ENCODE results near the gene UBR3.
"Not testable (repeated sequence)": the region's sequence is repeated elsewhere in the genome, so short reads cannot be mapped to it uniquely, and the experiment has no call there.

UBR3 gene

GRCh38 chr2:169827272-169828140 lies at the start of gene UBR3:
Gene UBR3 (plus strand): TSS chr2:169827454. CDS start chr2:169827508, 54 bp downstream.
- DNase-seq = peak; percentile 80 to 85

DNA sequence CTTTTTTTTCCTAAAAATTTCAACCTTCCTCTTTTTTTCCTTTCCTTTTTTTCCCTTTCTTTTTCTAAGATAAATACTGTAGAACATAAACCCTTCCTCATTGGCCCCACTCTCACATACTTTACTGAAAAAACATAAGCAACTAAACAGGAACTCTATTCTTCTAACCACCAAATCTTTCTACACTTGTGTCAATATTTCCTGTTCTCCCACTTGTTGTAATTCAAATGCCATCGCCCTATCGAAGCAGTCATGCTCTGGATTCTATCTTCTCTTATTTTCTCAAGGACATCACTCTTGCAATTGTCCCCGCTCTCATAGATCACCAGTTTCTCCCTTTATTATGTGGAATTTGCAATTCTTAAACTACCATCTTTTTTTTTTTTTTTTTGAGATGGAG lies 48.8 kb upstream of the UBR3 start:
- DNase-seq = no peak

DNA sequence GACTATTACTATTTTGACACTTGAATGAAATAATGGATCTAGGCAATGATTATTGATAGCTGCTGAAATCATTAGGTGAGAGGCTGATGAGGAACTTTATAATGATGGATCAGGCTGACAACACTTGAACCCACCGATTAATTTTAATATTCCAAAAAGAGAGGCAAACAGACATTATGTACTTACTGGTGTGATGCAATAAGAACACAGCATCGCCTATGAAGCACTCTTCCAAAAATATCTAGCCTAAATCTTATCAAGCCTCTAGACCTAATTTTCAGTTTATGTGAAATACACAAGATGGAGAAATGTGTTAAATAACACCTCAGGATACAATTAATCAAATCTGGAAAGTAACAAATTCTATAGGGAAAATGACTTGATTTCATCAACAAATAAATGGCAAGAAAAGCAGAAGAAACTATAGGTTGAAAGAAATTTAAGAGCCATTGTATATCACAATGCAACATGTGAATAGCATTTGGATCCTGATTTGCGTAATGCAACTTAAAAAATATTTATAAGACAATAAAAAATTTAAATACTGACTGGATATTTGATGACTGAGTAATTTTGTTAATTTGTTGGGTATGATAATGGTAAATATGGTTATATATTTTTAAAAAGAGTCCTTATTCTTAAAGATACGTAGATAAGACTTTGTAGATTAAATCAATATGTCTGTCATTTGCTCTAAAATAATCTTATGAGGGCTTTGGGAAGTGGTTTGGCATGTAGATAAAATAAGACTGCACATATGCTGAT lies 45.8 kb upstream of the UBR3 start:
- no peak for DNase-seq

- DNase-seq = no peak
These were observed 44.7 kb upstream of the UBR3 start for GRCh38 chr2:169782513-169782912.

DNA sequence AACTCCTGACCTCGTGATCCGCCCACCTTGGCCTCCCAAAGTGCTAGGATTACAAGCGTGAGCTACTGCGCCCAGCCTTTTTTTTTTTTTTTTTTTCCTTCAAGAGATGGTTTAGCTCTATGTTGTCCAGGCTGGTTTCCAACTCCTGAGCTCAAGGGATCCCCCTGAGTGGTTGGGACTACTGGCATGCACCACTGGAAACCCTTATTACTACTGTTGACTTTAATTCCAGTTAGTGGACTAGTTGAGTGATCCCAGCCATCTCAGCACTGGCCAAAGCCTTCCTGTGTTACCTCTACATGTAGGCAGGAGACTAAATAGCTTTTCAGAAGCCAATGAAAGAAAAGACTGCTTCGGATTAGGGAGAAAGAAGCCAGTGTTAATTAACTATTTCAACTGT lies 36.7 kb upstream of the UBR3 start:
- no peak for DNase-seq

GRCh38 chr2:169795181-169795580 lies 32.1 kb upstream of the UBR3 start:
- no peak for DNase-seq

DNA sequence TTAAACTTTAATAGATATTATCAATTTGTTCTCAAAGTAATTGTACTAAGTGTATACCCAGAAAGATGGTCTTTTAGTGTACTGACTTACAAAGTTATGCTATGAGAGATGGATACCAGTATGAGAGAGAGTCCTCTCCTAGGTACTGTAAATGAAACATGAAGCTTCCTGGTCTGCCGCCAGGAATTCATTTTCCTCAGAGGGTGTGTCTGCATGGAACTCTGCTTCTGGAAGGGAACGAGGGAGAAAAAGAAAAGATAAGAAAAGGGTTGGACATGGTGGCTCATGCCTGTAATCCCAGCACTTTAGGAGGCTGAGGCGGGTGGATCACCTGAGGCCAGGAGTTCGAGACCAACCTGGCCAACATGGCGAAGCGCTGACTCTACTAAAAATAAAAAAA lies 30.8 kb upstream of the UBR3 start:
- no peak for DNase-seq

DNA sequence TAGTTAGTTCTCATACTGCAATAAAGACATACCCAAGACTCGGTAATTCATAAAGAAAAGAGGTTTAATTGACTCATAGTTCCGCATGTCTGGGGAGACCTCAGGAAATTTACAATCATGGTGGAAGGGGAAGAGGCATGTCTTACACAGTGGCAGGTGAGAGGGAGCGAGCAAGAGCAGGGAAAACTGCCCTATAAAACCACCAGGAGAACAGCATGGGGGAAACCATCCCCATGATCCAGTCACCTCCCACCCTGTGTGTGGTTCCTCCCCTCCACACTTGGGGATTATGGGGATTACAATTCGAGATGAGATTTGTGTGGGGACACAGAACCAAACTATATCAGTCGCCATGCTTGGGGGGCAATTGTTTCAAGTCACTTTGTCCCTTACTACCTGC lies 29.7 kb upstream of the UBR3 start:
- DNase-seq = no peak

DNA sequence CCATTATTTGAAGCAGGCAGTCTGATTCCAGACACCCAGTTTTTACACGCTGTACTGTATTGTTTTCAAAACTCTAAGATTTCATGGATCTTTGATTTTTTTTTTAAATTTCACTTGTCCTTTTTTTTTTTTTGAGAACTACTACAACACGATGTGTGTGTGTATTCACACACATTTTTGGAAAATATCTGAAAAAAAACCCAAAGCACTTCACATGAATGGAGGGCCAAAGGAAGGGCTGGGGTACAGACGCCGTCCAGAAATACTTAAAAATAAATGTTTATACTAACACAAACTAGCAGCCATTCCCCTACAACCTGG lies 28.9 kb upstream of the UBR3 start:
- peak in 1 of 2 experiments; percentile 40 for DNase-seq

- DNase-seq = peak; percentile 81 to 83
These were observed 28.3 kb upstream of the UBR3 start, which contains the start of gene SSB for GRCh38 chr2:169798718-169799592. Gene SSB (plus strand): TSS chr2:169798871. CDS start chr2:169800961, 2,090 bp downstream.

GRCh38 chr2:169803480-169803879 lies 23.8 kb upstream of the UBR3 start:
- no peak for DNase-seq

DNA sequence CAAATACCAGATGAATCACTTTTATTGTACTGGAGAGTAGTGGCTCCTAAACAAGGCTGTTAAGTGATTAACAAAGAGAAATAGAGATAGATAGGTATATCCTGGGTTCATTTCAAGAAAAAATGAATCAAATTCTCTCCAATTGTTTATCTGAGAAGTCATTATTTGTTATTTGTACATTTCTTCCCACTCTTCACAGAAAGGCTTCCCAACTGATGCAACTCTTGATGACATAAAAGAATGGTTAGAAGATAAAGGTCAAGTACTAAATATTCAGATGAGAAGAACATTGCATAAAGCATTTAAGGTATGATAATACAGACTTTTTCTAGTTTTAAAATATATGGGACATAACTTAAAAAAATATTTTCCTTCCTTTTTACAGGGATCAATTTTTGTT lies 20.7 kb upstream of the UBR3 start:
- DNase-seq = no peak

DNA sequence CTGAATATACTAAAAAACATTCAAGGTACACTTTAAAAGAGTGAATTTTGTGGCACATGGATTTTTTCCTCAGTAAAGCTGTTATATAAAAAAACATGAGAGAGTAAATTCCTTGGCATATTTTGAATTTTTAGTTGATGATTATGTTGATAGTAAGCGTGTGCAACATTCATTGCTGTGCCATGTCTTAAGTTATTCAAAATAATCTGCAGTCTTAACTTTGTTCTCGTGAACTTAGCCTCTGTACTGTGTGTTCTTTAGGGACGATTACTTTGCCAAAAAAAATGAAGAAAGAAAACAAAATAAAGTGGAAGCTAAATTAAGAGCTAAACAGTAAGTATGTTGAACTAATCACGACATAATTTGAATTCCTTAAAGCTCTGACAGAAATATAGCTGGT lies 19.0 kb upstream of the UBR3 start:
- no peak for DNase-seq

- DNase-seq = no peak
These were observed 11.4 kb upstream of the UBR3 start for GRCh38 chr2:169815849-169816248.

DNA sequence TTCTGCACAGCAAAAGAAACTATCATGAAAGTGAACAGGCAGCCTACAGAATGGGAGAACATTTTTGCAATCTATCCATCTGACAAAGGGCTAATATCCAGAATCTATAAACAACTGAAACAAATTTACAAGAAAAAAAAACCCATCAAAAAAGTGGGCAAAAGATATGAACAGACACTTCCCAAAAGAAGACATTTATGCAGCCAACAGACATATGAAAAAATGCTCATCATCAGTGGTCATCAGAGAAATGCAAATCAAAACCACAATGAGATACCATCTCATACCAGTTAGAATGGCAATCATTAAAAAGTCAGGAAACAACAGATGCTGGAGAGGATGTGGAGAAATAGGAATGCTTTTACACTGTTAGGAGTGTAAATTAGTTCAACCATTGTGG lies 10.3 kb upstream of the UBR3 start:
- DNase-seq = not testable (repeated sequence)

- DNase-seq = not testable (repeated sequence)
These were observed 9.9 kb upstream of the UBR3 start for GRCh38 chr2:169817369-169817768.

DNA sequence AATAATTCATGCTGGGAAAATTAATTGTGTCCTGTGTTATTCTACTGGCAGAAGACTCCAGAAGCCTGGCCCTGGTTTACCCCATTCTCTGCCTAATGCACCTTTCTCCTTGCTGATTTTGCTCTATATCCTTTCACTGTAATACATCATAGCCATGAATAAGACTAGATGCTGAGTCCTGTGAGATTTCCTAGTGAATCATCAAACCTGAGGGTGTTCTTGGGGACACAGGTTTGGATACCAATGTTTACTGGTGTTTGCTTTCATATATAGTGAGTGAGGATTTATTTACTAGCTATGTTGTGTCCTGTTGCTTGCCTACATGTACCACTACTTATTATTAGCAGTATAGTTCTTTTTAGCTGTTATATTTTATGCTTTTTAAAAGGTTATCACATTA lies 9.0 kb upstream of the UBR3 start:
- DNase-seq = no peak

- no peak for DNase-seq
These were observed 8.1 kb upstream of the UBR3 start for GRCh38 chr2:169819106-169819505.

DNA sequence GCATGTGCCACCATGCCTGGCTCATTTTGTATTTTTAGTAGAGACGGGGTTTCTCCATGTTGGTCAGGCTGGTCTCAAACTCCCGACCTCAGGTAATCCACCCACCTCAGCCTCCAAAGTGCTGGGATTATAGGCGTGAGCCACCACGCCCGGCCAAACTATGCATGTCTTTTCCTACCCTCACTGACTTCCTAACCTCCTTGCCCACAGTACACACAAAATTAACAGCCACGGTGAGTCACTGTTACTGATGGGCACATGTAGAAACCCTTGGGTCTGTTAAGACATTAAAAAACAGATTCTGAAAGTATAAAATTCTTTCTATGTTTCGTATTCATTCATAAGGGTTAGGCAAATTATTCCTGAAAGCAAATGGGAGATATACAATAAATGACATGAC lies 7.2 kb upstream of the UBR3 start:
- DNase-seq = not testable (repeated sequence)

DNA sequence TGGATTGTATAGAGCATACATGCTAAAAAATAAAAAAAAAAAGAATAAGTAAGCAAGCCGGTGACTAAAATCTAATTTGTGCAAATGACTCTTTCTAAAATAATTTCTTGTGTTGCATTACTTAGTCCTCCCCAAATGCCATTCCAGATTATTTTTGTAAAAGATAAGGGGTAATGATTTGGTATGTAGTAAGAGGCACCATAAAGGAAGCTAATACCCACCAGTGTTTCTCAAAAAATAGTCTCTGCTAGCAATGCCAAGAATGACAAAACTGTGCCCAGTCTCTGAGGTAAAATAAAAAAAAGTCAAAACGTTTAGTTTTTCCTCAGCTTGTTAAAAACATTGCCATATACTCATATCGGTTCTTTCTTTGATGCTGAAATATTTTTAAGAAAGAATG lies 5.2 kb upstream of the UBR3 start:
- DNase-seq = no peak

- DNase-seq = no peak
These were observed 4.4 kb upstream of the UBR3 start for GRCh38 chr2:169822785-169823392.

DNA sequence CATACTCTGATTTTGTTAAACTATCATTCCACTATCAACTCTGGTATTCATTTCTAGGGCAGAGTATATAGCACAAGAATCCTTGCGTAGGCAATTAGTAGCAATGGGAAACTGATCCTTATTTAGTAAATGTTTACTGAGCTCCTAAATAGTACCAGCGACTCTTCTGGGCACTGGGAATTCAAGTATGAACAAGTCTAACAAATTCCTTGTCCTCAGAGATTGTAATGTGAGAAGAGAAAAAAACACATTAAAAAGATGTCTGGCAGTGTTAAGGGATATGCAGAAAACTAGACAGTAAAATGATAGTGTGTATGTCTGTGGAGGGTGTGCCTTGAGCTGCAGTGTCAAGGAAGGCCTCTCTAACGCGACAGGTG lies 3.3 kb upstream of the UBR3 start:
- DNase-seq = no peak
